Measurements from ENCODE around the gene FRAT1.
"Not testable (repeated sequence)": the region's sequence is repeated elsewhere in the genome, so short reads cannot be mapped to it uniquely, and the experiment has no call there.

FRAT1 gene

DNA sequence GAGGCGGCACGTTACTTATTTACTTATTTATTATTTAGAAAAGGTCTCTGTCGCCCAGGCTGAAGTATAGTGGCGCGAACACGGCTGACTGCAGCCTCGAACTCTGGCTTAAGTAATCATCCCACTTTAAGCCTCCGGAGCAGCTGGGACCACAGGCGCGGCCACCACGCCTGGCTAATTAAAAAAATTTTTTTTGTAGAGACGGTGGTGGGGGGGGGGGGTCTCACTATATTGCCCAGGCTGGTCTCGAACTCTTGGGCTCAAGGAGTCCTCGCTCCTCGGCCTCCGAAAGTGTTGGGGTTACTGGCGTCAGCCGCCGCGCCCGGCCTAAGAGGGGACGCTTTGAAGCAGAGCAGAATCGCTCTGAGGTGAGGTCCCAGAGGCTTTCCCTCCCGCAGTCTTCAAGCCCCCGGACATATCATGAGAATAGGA is 16.1 kb downstream of the FRAT1 start:
- DNase-seq (ENCODE audit: extremely low spot score): no peak
- ChIA-PET CTCF (no interaction called here), POLR2A (no interaction called here)
- no peak for TF ChIP-seq FOXA1 (IDR thresholded peaks at IDR 0.05)
- peak; percentile 64; the same call in 1 of the 2 replicates for TF ChIP-seq L3MBTL2 (conservative IDR thresholded peaks at IDR 0.05)
- no peak for TF ChIP-seq NFRKB (IDR thresholded peaks at IDR 0.05)

DNA sequence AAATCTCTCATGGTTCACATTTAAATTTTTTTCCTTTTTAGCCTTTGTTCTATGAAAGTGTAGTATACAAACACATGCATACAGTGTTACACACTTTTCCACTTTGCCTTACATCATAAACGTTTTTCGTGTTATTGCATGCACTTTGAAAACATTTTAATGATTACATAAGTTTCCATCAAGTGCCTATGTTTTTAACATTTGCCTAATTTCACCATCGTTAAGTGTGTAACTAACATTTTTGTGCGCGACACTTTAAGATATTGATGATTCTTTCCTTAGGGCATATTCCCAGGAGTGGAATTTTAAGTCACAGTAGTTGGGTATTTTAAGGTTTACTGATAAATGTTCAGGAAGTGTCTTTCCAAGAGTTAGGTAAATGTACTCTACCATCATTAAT is 16.9 kb downstream of the FRAT1 start:
- no peak for DNase-seq (ENCODE audit: extremely low spot score)
- CTCF ChIA-PET: no interaction called here
- POLR2A ChIA-PET: no interaction called here
- TF ChIP-seq L3MBTL2 (conservative IDR thresholded peaks at IDR 0.05): no peak
- no peak for TF ChIP-seq NFRKB (IDR thresholded peaks at IDR 0.05)
- no peak for TF ChIP-seq CTBP1 (IDR thresholded peaks at IDR 0.05; ENCODE audit: borderline replicate concordance)
- no peak for TF ChIP-seq FOXA1 (IDR thresholded peaks at IDR 0.05)
- TF ChIP-seq, protein P1, sequence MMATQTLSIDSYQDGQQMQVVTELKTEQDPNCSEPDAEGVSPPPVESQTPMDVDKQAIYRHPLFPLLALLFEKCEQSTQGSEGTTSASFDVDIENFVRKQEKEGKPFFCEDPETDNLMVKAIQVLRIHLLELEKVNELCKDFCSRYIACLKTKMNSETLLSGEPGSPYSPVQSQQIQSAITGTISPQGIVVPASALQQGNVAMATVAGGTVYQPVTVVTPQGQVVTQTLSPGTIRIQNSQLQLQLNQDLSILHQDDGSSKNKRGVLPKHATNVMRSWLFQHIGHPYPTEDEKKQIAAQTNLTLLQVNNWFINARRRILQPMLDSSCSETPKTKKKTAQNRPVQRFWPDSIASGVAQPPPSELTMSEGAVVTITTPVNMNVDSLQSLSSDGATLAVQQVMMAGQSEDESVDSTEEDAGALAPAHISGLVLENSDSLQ (IDR thresholded peaks at IDR 0.05): no peak
- no peak for TF ChIP-seq ARNT (IDR thresholded peaks at IDR 0.05)
- no peak for TF ChIP-seq TARDBP (IDR thresholded peaks at IDR 0.05)
- no peak for TF ChIP-seq BHLHE40 (IDR thresholded peaks at IDR 0.05; ENCODE audit: borderline replicate concordance)
- TF ChIP-seq ELF4 (IDR thresholded peaks at IDR 0.05): no peak
- TF ChIP-seq SUZ12 (IDR thresholded peaks at IDR 0.05): no peak
- TF ChIP-seq FOXM1 (IDR thresholded peaks at IDR 0.05; ENCODE audit: borderline replicate concordance): no peak

DNA sequence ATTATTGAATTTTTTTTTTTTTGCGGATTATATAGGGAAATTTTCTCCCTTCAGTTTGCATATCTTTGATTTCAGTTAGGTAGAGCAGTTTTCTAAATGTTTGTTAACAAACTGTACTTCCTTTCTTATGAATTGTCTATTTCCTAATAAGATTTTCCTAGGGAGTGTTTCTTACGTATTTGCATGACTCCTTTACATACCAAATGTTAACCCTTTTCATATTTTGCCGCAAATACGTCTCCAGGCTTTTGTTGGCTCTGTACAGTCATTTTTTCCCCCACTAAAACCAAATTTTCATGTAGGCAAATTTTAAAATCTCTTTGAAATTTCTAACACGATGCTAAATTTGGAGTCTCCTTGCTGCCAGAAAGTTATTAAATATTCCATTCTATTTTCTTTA is 17.4 kb downstream of the FRAT1 start:
- ChIA-PET CTCF (no interaction called here), POLR2A (interaction anchor here (1.1 kb wide), 1 partner anchor 17 kb away, joined by 5 read pairs; the partner anchor contains the start of gene FRAT1)
- no peak for DNase-seq (ENCODE audit: extremely low spot score)
- TF ChIP-seq SUZ12 (IDR thresholded peaks at IDR 0.05): no peak
- TF ChIP-seq SP1 (IDR thresholded peaks at IDR 0.05): no peak
- TF ChIP-seq ZNF384 (IDR thresholded peaks at IDR 0.05): no peak
- TF ChIP-seq FOXA1 (IDR thresholded peaks at IDR 0.05): no peak
- no peak for TF ChIP-seq ELF4 (IDR thresholded peaks at IDR 0.05)
- no peak for TF ChIP-seq NFRKB (IDR thresholded peaks at IDR 0.05)
- no peak for TF ChIP-seq TARDBP (IDR thresholded peaks at IDR 0.05)
- no peak for TF ChIP-seq L3MBTL2 (conservative IDR thresholded peaks at IDR 0.05)
- TF ChIP-seq ARNT (IDR thresholded peaks at IDR 0.05): no peak
- TF ChIP-seq LEF1 (IDR thresholded peaks at IDR 0.05; ENCODE audit: borderline replicate concordance): no peak
- no peak for TF ChIP-seq BHLHE40 (IDR thresholded peaks at IDR 0.05; ENCODE audit: borderline replicate concordance)
- no peak for TF ChIP-seq FOXM1 (IDR thresholded peaks at IDR 0.05; ENCODE audit: borderline replicate concordance)
- no peak for TF ChIP-seq HDGF (IDR thresholded peaks at IDR 0.05; ENCODE audit: borderline replicate concordance)
- no peak for TF ChIP-seq CTBP1 (IDR thresholded peaks at IDR 0.05; ENCODE audit: borderline replicate concordance)

DNA sequence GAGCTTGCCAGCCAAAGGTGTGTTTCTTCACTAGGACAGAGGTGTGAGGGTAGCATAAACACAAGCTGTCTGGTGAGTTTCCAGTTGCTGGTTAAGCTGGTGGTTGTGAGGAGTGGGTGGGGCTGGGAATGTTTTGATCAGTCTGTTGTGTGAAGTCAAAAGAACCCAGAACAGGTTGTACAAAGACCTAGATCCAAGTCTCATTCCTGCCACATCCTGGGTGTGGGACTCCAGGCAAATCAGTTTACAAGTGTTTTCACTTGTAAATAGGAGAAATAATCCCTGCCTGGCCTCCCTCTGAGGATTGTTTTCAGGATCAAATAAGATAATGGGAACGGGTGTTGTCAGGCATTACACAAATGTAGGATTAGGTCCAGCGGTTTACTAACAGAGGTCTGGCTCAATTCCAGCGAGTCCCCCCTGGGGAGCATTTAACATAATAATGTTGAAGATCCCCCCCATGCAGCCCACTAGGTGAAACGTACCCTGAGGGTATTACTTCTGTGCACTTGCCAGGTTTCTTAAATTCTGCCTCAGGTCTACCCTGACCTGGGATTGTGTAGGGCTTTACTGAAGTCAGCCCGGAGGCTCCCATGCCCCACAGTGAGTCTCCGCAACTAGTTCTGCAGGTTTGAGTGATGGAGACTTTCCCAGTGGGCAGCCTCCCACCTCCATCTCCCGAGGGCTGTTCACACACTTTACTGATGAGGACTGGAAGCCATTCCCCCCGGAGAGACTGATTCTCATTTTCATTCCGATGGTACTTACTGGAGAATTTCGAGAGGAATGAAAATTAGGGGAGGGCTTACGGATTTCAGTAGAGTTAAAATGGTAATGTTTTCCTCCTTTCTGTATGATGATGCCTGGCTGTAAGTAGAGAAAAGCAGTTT is 18.1 kb downstream of the FRAT1 start:
- DNase-seq (ENCODE audit: extremely low spot score): no peak
- CTCF ChIA-PET: no interaction called here
- no peak for TF ChIP-seq SP1 (IDR thresholded peaks at IDR 0.05)
- TF ChIP-seq ZNF384 (IDR thresholded peaks at IDR 0.05): no peak
- POLR2A ChIA-PET: interaction anchor here (1.1 kb wide), 1 partner anchor 18 kb away, joined by 5 read pairs; the partner anchor contains the start of gene FRAT1

DNA sequence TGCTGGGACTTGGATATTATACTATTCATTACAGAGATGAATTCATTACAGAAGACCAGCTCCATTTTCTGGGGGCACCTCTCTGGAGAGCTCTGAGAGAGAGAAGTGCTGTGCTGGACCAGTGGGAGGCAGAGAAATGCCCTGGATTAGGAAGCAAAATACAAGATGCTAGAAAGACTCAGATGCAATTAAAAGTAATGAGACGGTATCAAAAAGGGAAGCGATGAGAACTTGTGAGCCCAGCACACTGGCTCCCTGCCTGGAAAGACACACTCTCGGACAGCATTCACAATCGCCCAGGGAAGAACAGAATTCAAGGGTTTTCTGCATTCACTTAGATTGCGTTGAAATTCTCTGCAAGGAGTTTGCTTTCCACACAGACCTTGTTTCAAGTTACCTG is 19.0 kb downstream of the FRAT1 start:
- DNase-seq (ENCODE audit: extremely low spot score): no peak
- no peak for TF ChIP-seq LEF1 (IDR thresholded peaks at IDR 0.05; ENCODE audit: borderline replicate concordance)
- no peak for TF ChIP-seq FOXA1 (IDR thresholded peaks at IDR 0.05)
- TF ChIP-seq FOXK2 (IDR thresholded peaks at IDR 0.05): no peak
- no peak for TF ChIP-seq CTBP1 (IDR thresholded peaks at IDR 0.05; ENCODE audit: borderline replicate concordance)
- TF ChIP-seq BHLHE40 (IDR thresholded peaks at IDR 0.05; ENCODE audit: borderline replicate concordance): no peak
- TF ChIP-seq, protein P1 (IDR thresholded peaks at IDR 0.05): no peak
- TF ChIP-seq ELF4 (IDR thresholded peaks at IDR 0.05): no peak
- TF ChIP-seq L3MBTL2 (conservative IDR thresholded peaks at IDR 0.05): no peak
- no peak for TF ChIP-seq SP1 (IDR thresholded peaks at IDR 0.05)
- no peak for TF ChIP-seq HDGF (IDR thresholded peaks at IDR 0.05; ENCODE audit: borderline replicate concordance)
- no peak for TF ChIP-seq ARNT (IDR thresholded peaks at IDR 0.05)
- no peak for TF ChIP-seq TARDBP (IDR thresholded peaks at IDR 0.05)
- TF ChIP-seq SUZ12 (IDR thresholded peaks at IDR 0.05): no peak
- no peak for TF ChIP-seq ZNF384 (IDR thresholded peaks at IDR 0.05)
- TF ChIP-seq NFRKB (IDR thresholded peaks at IDR 0.05): no peak
- TF ChIP-seq FOXM1 (IDR thresholded peaks at IDR 0.05; ENCODE audit: borderline replicate concordance): no peak
- POLR2A ChIA-PET: interaction anchor here (0.9 kb wide), 1 partner anchor 46 kb away, joined by 3 read pairs; the partner anchor contains the start of gene ARHGAP19
- CTCF ChIA-PET: interaction anchor here (0.7 kb wide), 1 partner anchor 116 kb away, joined by 3 read pairs; no protein-coding TSS in a partner anchor

DNA sequence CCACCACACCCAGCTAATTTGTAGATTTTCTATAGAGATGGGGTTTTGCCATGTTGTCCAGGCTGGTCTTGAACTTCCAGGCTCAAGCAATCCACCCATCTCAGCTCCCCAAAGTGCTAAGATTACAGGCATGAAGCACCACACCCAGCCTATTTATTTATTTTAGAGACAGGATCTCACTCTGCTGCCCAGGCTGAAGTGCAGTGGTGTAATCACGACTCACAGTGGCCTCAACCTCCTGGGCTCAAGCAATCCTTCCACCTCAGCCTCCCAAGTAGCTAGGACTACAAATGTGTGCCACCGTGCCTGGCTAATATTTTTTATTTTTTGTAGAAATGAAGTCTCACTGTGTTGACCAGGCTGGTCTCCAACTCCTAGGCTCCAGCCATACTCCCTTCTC is 22.3 kb downstream of the FRAT1 start:
- POLR2A ChIA-PET: interaction anchor here (1.5 kb wide), 1 partner anchor 49 kb away, joined by 4 read pairs; the partner anchor contains the start of gene ARHGAP19
- CTCF ChIA-PET: no interaction called here
- DNase-seq (ENCODE audit: extremely low spot score): no peak
- TF ChIP-seq NFRKB (IDR thresholded peaks at IDR 0.05) (no peak), SUZ12 (IDR thresholded peaks at IDR 0.05) (no peak), TARDBP (IDR thresholded peaks at IDR 0.05) (no peak), LEF1 (IDR thresholded peaks at IDR 0.05; ENCODE audit: borderline replicate concordance) (no peak), HDGF (IDR thresholded peaks at IDR 0.05; ENCODE audit: borderline replicate concordance) (no peak), FOXK2 (IDR thresholded peaks at IDR 0.05) (no peak), ZNF384 (IDR thresholded peaks at IDR 0.05) (no peak), BHLHE40 (IDR thresholded peaks at IDR 0.05; ENCODE audit: borderline replicate concordance) (no peak), SP1 (IDR thresholded peaks at IDR 0.05) (no peak)

DNA sequence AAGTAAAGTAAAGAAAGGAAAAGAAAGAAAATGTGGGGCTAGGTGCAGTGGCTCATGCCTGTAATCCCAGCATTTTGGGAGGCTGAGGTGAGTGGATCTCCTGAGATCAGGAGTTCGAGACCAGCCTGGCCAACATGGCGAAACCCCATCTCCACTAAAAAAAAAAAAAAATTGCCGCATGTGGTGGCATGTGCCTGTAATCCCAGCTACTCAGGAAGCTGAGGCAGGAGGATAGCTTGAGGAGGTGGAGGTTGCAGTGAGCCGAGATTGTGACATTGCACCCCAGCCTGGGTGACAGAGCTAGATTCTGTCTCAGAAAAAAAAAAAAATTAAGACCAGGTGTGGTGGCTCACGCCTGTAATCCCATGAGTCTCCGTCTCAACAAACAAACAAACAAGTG is 24.6 kb downstream of the FRAT1 start:
- CTCF ChIA-PET; POLR2A ChIA-PET; DNase-seq (ENCODE audit: extremely low spot score): not testable (repeated sequence)

Measured in HEK293T (cell line).